HepG2 (cell line): ENCODE results near the gene MDFIC. TPM values are rescaled to one million over a fixed set of nuclear protein-coding genes. Genes with fewer than 3 reads are reported as not detected.

Experiments
- ADNP ChIP-seq: sonication (generic); formaldehyde crosslinking; IDR thresholded peaks from 2 replicates; pipeline ENCODE4 v1.4.0; 2020; ENCODE audit warnings: missing genetic modification reagents
- CC2D1A ChIP-seq: sonication (generic); formaldehyde crosslinking; IDR thresholded peaks from 2 replicates; pipeline ENCODE4 v1.8.1; 2023; ENCODE audit warnings: mild to moderate bottlenecking, missing genetic modification reagents
- CEBPG ChIP-seq: IDR thresholded peaks from 2 replicates; pipeline ENCODE4 v1.6.1; 2016
- FLYWCH1 ChIP-seq: sonication (generic); formaldehyde crosslinking; IDR thresholded peaks from 2 replicates; pipeline ENCODE4 v1.8.1; 2023; ENCODE audit warnings: mild to moderate bottlenecking, missing genetic modification reagents
- HMG20A ChIP-seq: IDR thresholded peaks from 2 replicates; pipeline ENCODE4 v1.6.1; 2016; ENCODE audit warnings: borderline replicate concordance
- HOXA3 ChIP-seq: sonication (generic); formaldehyde crosslinking; IDR thresholded peaks from 2 replicates; pipeline ENCODE4 v1.5.0; 2020; ENCODE audit warnings: missing genetic modification reagents
- KDM5B ChIP-seq: sonication (generic); formaldehyde crosslinking; IDR thresholded peaks from 2 replicates; pipeline ENCODE4 v1.4.0; 2020; ENCODE audit warnings: missing genetic modification reagents, mild to moderate bottlenecking, borderline replicate concordance
- MAFF ChIP-seq: IDR thresholded peaks from 2 replicates; pipeline ENCODE4 v1.6.1; 2011; ENCODE audit warnings: low read depth, low read length, improper control_type of control experiment
- MAFG ChIP-seq: sonication (generic); formaldehyde crosslinking; IDR thresholded peaks from 2 replicates; pipeline ENCODE4 v1.5.1; 2020; ENCODE audit warnings: mild to moderate bottlenecking, missing genetic modification reagents
- MYNN ChIP-seq: sonication (generic); formaldehyde crosslinking; IDR thresholded peaks from 2 replicates; pipeline ENCODE4 v1.4.0; 2020; ENCODE audit warnings: mild to moderate bottlenecking, low read depth, missing genetic modification reagents
- NKX3-1 ChIP-seq: sonication (generic); formaldehyde crosslinking; IDR thresholded peaks from 2 replicates; pipeline ENCODE4 v1.5.0; 2020; ENCODE audit warnings: missing genetic modification reagents
- SMYD3 ChIP-seq: sonication (generic); formaldehyde crosslinking; IDR thresholded peaks from 2 replicates; pipeline ENCODE4 v1.8.1; 2023; ENCODE audit warnings: mild to moderate bottlenecking, missing genetic modification reagents
- SYNCRIP ChIP-seq: fragments of 200-400 bp; formaldehyde crosslinking; IDR thresholded peaks from 2 replicates; pipeline ENCODE4 v1.6.1; 2018; ENCODE audit warnings: mild to moderate bottlenecking, low read depth, low read length; ENCODE audit not compliant: insufficient read depth
- XRCC5 ChIP-seq: fragments of 200-400 bp; formaldehyde crosslinking; optimal IDR thresholded peaks from 2 replicates; pipeline ENCODE3; 2017; ENCODE audit warnings: mild to moderate bottlenecking, low read length
- ZNF484 ChIP-seq: sonication (generic); formaldehyde crosslinking; IDR thresholded peaks from 2 replicates; pipeline ENCODE4 v1.5.1; 2020; ENCODE audit warnings: mild to moderate bottlenecking, low read depth, missing genetic modification reagents, borderline replicate concordance
- ZNF644 ChIP-seq: IDR thresholded peaks from 2 replicates; pipeline ENCODE4 v1.6.1; 2016; ENCODE audit warnings: low read depth
- polyA plus RNA-seq, 8 experiments: library from polyadenylated mRNA; depleted of rRNA in 3 of 8; stranded (reverse) in 7 of 8; unstranded in 1 of 8; fragments of >200 nt; fragmentation: Illumina TruSeq in 4 of 8; extraction: Trizol in 4 of 8; gene quantifications; 2 replicates each; pipeline versions ENCODE4 v1.2.1 to v1.2.3, GENCODE V29; 2011 to 2016; ENCODE audit warnings: low read depth in 4 of 8, missing spikeins in 1 of 8, mixed read lengths in 1 of 8; ENCODE audit not compliant: insufficient read depth in 1 of 8
- total RNA-seq, 5 experiments: library from RNA; depleted of rRNA; stranded (reverse); fragments of >200 nt; fragmentation: Illumina TruSeq; extraction: Trizol; gene quantifications; 2 replicates each; pipeline ENCODE4 v1.2.3, GENCODE V29; 2016; ENCODE audit warnings: low read depth in 1 of 5
- TF ChIP-seq, protein P1 (sequence below): IDR thresholded peaks from 2 replicates; pipeline ENCODE4 v1.4.0; 2020; ENCODE audit warnings: mild to moderate bottlenecking, missing genetic modification reagents
- TF ChIP-seq, protein P2 (sequence below): sonication (generic); formaldehyde crosslinking; conservative IDR thresholded peaks from 2 replicates; pipeline ENCODE4 v1.8.0; 2022; ENCODE audit warnings: low read depth, missing genetic modification reagents

The MDFIC gene
- total and polyA plus RNA-seq, 2 of the 13 experiments (the other 11 are each of a cell fraction or from before 2014, with no cell fraction given), result 0.13 TPM; not detected in 1

DNA sequence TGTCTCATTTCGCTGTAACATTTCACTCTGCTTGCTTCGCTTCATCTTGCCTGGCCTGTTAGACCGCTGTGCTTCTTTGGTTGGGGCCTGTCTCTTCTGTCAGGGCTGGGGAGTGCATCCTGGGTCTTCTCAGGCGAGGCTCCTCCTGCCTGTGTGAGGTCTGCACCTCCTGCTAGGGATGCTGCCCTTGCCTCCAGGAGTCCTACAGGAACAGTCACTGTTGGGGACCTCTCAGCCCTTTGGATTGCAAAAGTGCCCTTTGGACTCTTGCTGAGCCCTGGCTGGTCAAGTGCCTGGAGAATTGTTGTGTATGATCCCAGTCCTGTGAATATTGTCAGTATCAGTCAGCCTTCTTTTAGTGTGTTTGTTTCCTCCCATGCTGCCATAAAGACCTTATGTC, 84.1 kb downstream of the MDFIC start (continued):
- peak; percentile 28; the same call in 1 of the 2 replicates for TF ChIP-seq CEBPG
- no peak for TF ChIP-seq HOXA3
- TF ChIP-seq SMYD3 (CRISPR knock-in tag), result no peak
- peak; percentile 26; the same call in 1 of the 2 replicates for TF ChIP-seq ZNF644 (CRISPR knock-in tag)
- TF ChIP-seq, protein P1, sequence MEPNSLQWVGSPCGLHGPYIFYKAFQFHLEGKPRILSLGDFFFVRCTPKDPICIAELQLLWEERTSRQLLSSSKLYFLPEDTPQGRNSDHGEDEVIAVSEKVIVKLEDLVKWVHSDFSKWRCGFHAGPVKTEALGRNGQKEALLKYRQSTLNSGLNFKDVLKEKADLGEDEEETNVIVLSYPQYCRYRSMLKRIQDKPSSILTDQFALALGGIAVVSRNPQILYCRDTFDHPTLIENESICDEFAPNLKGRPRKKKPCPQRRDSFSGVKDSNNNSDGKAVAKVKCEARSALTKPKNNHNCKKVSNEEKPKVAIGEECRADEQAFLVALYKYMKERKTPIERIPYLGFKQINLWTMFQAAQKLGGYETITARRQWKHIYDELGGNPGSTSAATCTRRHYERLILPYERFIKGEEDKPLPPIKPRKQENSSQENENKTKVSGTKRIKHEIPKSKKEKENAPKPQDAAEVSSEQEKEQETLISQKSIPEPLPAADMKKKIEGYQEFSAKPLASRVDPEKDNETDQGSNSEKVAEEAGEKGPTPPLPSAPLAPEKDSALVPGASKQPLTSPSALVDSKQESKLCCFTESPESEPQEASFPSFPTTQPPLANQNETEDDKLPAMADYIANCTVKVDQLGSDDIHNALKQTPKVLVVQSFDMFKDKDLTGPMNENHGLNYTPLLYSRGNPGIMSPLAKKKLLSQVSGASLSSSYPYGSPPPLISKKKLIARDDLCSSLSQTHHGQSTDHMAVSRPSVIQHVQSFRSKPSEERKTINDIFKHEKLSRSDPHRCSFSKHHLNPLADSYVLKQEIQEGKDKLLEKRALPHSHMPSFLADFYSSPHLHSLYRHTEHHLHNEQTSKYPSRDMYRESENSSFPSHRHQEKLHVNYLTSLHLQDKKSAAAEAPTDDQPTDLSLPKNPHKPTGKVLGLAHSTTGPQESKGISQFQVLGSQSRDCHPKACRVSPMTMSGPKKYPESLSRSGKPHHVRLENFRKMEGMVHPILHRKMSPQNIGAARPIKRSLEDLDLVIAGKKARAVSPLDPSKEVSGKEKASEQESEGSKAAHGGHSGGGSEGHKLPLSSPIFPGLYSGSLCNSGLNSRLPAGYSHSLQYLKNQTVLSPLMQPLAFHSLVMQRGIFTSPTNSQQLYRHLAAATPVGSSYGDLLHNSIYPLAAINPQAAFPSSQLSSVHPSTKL, result peak; percentile 57
- no peak for TF ChIP-seq SYNCRIP
- TF ChIP-seq ZNF484, result no peak
- TF ChIP-seq NKX3-1 (CRISPR knock-in tag), result no peak
- peak; percentile 33 for TF ChIP-seq XRCC5
- TF ChIP-seq MAFG (CRISPR knock-in tag), result no peak
- TF ChIP-seq KDM5B (CRISPR knock-in tag), result no peak
- TF ChIP-seq MAFF, result no peak
- no peak for TF ChIP-seq ADNP (CRISPR knock-in tag)
- no peak for TF ChIP-seq FLYWCH1 (CRISPR knock-in tag)
- TF ChIP-seq, protein P2, sequence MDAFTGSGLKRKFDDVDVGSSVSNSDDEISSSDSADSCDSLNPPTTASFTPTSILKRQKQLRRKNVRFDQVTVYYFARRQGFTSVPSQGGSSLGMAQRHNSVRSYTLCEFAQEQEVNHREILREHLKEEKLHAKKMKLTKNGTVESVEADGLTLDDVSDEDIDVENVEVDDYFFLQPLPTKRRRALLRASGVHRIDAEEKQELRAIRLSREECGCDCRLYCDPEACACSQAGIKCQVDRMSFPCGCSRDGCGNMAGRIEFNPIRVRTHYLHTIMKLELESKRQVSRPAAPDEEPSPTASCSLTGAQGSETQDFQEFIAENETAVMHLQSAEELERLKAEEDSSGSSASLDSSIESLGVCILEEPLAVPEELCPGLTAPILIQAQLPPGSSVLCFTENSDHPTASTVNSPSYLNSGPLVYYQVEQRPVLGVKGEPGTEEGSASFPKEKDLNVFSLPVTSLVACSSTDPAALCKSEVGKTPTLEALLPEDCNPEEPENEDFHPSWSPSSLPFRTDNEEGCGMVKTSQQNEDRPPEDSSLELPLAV (CRISPR knock-in tag), result no peak
- no peak for TF ChIP-seq MYNN (CRISPR knock-in tag)
- 0 out of 2 replicates have a peak, but pooled peaks have one; percentile 19 for TF ChIP-seq HMG20A
- no peak for TF ChIP-seq CC2D1A (CRISPR knock-in tag)
